Transverse colon (tissue), 4 donors: ENCODE results near the gene DEDD2. TPM values are rescaled to one million over a fixed set of nuclear protein-coding genes. Genes with fewer than 3 reads are reported as not detected.

ENCODE experiments used
- DNase-seq: peaks from one replicate; pipeline ENCODE4 v3.0.0-alpha.2; 2019
- H3K27ac ChIP-seq, 4 donors: fragments of 200-600 bp; sonication (generic); 2 replicates each; pipeline ENCODE4 v1.5.1; 2016 to 2018; ENCODE audit warnings: inconsistent platforms in 4 of 4
- H3K27me3 ChIP-seq: fragments of 200-600 bp; sonication (generic); 2 replicates; pipeline ENCODE4 v1.5.1; 2017; ENCODE audit warnings: inconsistent platforms
- H3K36me3 ChIP-seq, 4 donors: fragments of 200-600 bp; sonication (generic); 2 replicates each; pipeline ENCODE4 v1.5.1; 2017 to 2019; ENCODE audit warnings: inconsistent platforms in 4 of 4
- H3K4me1 ChIP-seq, 4 donors: fragments of 200-600 bp; sonication (generic); 2 replicates each; pipeline ENCODE4 v1.5.1; 2017 to 2020; ENCODE audit warnings: inconsistent platforms in 4 of 4
- H3K4me3 ChIP-seq, 4 donors: fragments of 200-600 bp; sonication (generic); 1 replicate in 1 of 4; 2 replicates in 3 of 4; pipeline versions ENCODE4 v1.5.1 to v1.6.1; 2017 to 2019; ENCODE audit warnings: inconsistent platforms in 4 of 4
- H3K9me3 ChIP-seq, 2 donors: fragments of 200-600 bp; sonication (generic); 2 replicates each; pipeline ENCODE4 v1.5.1; 2017 to 2019; ENCODE audit warnings: inconsistent platforms in 2 of 2
- CTCF ChIP-seq, 5 experiments: fragments of 200-600 bp in 3 of 5; fragments of 450-650 bp in 2 of 5; sonication (generic) in 3 of 5; IDR thresholded peaks; 1 replicate in 2 of 5; 2 replicates in 3 of 5; pipeline ENCODE4 v1.5.1; 2016 to 2017; ENCODE audit warnings: antibody characterized with exemption in 5 of 5, inconsistent platforms in 3 of 5, mild to moderate bottlenecking in 2 of 5, moderate library complexity in 1 of 5
- EP300 ChIP-seq: sonication (generic); formaldehyde crosslinking; IDR thresholded peaks from one replicate; pipeline ENCODE4 v1.6.1; 2017; ENCODE audit warnings: antibody characterized with exemption, low read depth
- POLR2A ChIP-seq: fragments of 450-650 bp; IDR thresholded peaks from one replicate; pipeline ENCODE4 v1.6.1; 2016; ENCODE audit warnings: antibody characterized with exemption, mild to moderate bottlenecking, moderate library complexity
- POLR2AphosphoS5 ChIP-seq, 3 donors: sonication (generic); formaldehyde crosslinking; IDR thresholded peaks; one replicate each; pipeline ENCODE4 v1.6.1; 2016; ENCODE audit warnings: antibody characterized with exemption in 3 of 3
- WGBS, 2 donors: methylation state at CpG; one replicate each; pipeline ENCODE4 v1.1.5; 2018; ENCODE audit warnings: low coverage in 1 of 2; 5-methylcytosine and 5-hydroxymethylcytosine counted together
- in situ Hi-C, 4 donors: fragments of 200-750 bp; cut with MboI; loops; one replicate each; pipeline versions ENCODE4 v1.15.0 to v1.15.1; 2017; ENCODE audit warnings: low sequenced_read_pairs in 3 of 4, low pct_ligation_motif_present in 1 of 4, low pct_unique_long_range_greater_than_20kb in 1 of 4
- intact Hi-C: fragments of 100-400 bp; cut with DNase I; formaldehyde crosslinking; loops from one replicate; pipeline ENCODE4 v1.15.1; 2023; ENCODE audit warnings: low total_unique reads
- total RNA-seq, 4 donors: library from RNA; depleted of rRNA; stranded (reverse); fragments of >200 nt; gene quantifications; one replicate each; pipeline ENCODE4 v1.1.0, GENCODE V29; 2016

The DEDD2 gene
- total RNA-seq, 4 donors from 2014 or later, result 52.2 to 90.8 (median 63.0) TPM

- in situ Hi-C loops (no loop called here), intact Hi-C loops (no loop called here)
- H3K4me1 ChIP-seq, result peaks cover 31 to 46% (median 40%) of the 10 kb centered on the region in 4 donors
- no peak for DNase-seq
- H3K27ac ChIP-seq, result peak overlapping the region; percentile 97 to 100 (median 99)
- no peak for TF ChIP-seq POLR2AphosphoS5 (IDR thresholded peaks at IDR 0.05)
- no peak for TF ChIP-seq POLR2A
- no peak for TF ChIP-seq CTCF (IDR thresholded peaks at IDR 0.05)
- no peak for TF ChIP-seq EP300
- no peaks in the 10 kb centered on the region for H3K27me3 ChIP-seq
- H3K9me3 ChIP-seq, result no peaks in the 10 kb centered on the region
- WGBS, 2 donors, result 38 to 60% methylated on average over 5 to 19 of the region's 19 CpGs
- peaks cover 0 to 11% (median 3%) of the 10 kb centered on the region in 4 donors for H3K36me3 ChIP-seq
- H3K4me3 ChIP-seq, result peak overlapping the region in 1 of 4 donors; percentile 13
Measured at GRCh38 chr19:42250666-42251531, 33.4 kb upstream of the DEDD2 start.

- Histone ChIP-seq H3K4me3 (peak overlapping the region in 1 of 4 donors; percentile 13), H3K4me1 (peaks cover 31 to 44% (median 38%) of the 10 kb centered on the region in 4 donors), H3K36me3 (peaks cover 0 to 11% (median 3%) of the 10 kb centered on the region in 4 donors), H3K27ac (peak overlapping the region; percentile 97 to 100 (median 99)), H3K27me3 (no peaks in the 10 kb centered on the region), H3K9me3 (no peaks in the 10 kb centered on the region)
- intact Hi-C loops (no loop called here), in situ Hi-C loops (no loop called here)
- WGBS, 2 donors, result 85% methylated on average over 15 of the region's 15 CpGs; no CpG with 5 or more reads in 1 of the 2 donors
- DNase-seq, result no peak
- TF ChIP-seq EP300 (no peak), CTCF (IDR thresholded peaks at IDR 0.05) (no peak), POLR2A (no peak), POLR2AphosphoS5 (IDR thresholded peaks at IDR 0.05) (no peak)
Measured at GRCh38 chr19:42250183-42250665, 32.7 kb upstream of the DEDD2 start.

DNA sequence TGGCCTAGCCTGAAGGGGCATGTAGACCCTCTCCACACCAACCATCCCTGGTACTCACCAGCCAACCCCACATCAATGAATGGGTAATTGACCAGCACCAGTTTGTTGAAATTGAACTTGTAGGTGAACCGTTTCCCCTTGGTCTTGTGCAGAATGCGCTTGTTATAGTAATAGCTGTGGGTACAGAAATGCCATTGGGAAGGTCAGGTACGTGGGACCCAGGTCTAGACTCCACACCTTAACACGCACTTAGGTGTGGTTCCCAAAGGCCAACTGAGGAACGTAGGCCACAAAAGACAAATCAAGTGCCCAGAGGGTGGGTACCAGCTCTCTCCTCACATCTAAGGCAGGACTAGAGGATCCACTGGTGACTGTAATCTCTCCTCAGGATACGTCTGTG, 32.3 kb upstream of the DEDD2 start:
- H3K4me3 ChIP-seq, result no peak overlapping the region
- H3K27me3 ChIP-seq, result no peaks in the 10 kb centered on the region
- H3K4me1 ChIP-seq, result peaks cover 31 to 48% (median 43%) of the 10 kb centered on the region in 4 donors
- intact Hi-C loops (no loop called here), in situ Hi-C loops (no loop called here)
- DNase-seq, result no peak
- TF ChIP-seq POLR2AphosphoS5 (IDR thresholded peaks at IDR 0.05) (no peak), CTCF (IDR thresholded peaks at IDR 0.05) (no peak), POLR2A (no peak), EP300 (no peak)
- 73 to 78% methylated on average over 3 to 6 of the region's 6 CpGs for WGBS, 2 donors
- no peaks in the 10 kb centered on the region for H3K9me3 ChIP-seq
- peak overlapping the region; percentile 97 to 100 (median 99) for H3K27ac ChIP-seq
- H3K36me3 ChIP-seq, result peaks cover 0 to 11% (median 3%) of the 10 kb centered on the region in 4 donors

- Histone ChIP-seq H3K27me3 (no peaks in the 10 kb centered on the region), H3K36me3 (peaks cover 0 to 11% (median 3%) of the 10 kb centered on the region in 4 donors), H3K4me1 (peaks cover 31 to 49% (median 43%) of the 10 kb centered on the region in 4 donors), H3K9me3 (no peaks in the 10 kb centered on the region), H3K4me3 (no peak overlapping the region), H3K27ac (peak overlapping the region in 1 of 4 donors; percentile 24)
- in situ Hi-C loops (no loop called here), intact Hi-C loops (no loop called here)
- no peak for DNase-seq
- 90 to 100% methylated on average over 3 to 36 of the region's 36 CpGs for WGBS, 2 donors
- TF ChIP-seq CTCF (IDR thresholded peaks at IDR 0.05) (no peak), EP300 (no peak), POLR2AphosphoS5 (IDR thresholded peaks at IDR 0.05) (no peak), POLR2A (no peak)
Measured at GRCh38 chr19:42249149-42249750, 31.8 kb upstream of the DEDD2 start.
